ENCODE data around the gene CTDP1. TPM values are rescaled to one million over a fixed set of nuclear protein-coding genes. Genes with fewer than 3 reads are reported as not detected.

The CTDP1 gene
- total RNA-seq, 1 experiment from 2014 or later = 22.5 TPM

DNA sequence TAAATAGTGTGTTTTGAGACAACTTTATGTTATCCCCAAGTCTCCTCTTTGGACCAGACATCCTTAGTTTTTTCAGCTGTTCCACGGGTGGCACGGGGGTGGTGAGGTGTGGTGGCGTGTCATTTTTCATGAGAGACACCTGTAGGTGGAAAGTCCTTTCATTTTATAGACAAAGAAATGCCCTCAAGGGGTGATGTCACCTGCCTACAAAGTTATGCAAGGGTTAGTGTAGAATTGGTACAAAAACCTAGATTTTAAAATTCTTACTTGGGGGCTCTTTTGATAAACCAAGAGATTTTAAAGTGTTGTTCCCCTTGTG is 15.3 kb downstream of the CTDP1 start:
- H3K9me3 ChIP-seq (ENCODE audit: low read depth, low read length, poor library complexity, severe bottlenecking) = no peaks in the 10 kb centered on the region
- ChIA-PET POLR2A (ENCODE audit: low non-redundant PET) (no interaction called here), CTCF (no interaction called here)
- intact Hi-C loops (cut with micrococcal nuclease; ENCODE audit: unreplicated experiment) = no loop called here
- H3K27ac ChIP-seq (ENCODE audit: low read depth, low read length, poor library complexity, severe bottlenecking) = no peak overlapping the region
- no peaks in the 10 kb centered on the region for H3K4me1 ChIP-seq (ENCODE audit: insufficient read depth, low read length, poor library complexity, severe bottlenecking)
- H3K27me3 ChIP-seq (replicated peaks; ENCODE audit: insufficient read depth, low read depth, low read length, poor library complexity) = no peaks in the 10 kb centered on the region
- no TSS peak for BruUV-seq (replicated peaks)
- H3K4me3 ChIP-seq (ENCODE audit: low read depth, low read length, poor library complexity, severe bottlenecking) = no peak overlapping the region
- no peak for TF ChIP-seq CTCF (conservative IDR thresholded peaks at IDR 0.05; ENCODE audit: low read depth, low read length)
- TF ChIP-seq EZH2 (IDR thresholded peaks at IDR 0.05; ENCODE audit: borderline replicate concordance, low read depth, low read length, poor library complexity, severe bottlenecking) = no peak
- no peak for DNase-seq (ENCODE audit: low spot score)
- peaks cover 3% of the 10 kb centered on the region for H3K36me3 ChIP-seq (ENCODE audit: insufficient read depth, low read length, poor library complexity, severe bottlenecking)

- intact Hi-C loops (cut with micrococcal nuclease; ENCODE audit: unreplicated experiment) = no loop called here
- Histone ChIP-seq H3K27ac (ENCODE audit: low read depth, low read length, poor library complexity, severe bottlenecking) (no peak overlapping the region), H3K36me3 (ENCODE audit: insufficient read depth, low read length, poor library complexity, severe bottlenecking) (peaks cover 3% of the 10 kb centered on the region), H3K27me3 (replicated peaks; ENCODE audit: insufficient read depth, low read depth, low read length, poor library complexity) (no peaks in the 10 kb centered on the region), H3K4me3 (ENCODE audit: low read depth, low read length, poor library complexity, severe bottlenecking) (no peak overlapping the region), H3K9me3 (ENCODE audit: low read depth, low read length, poor library complexity, severe bottlenecking) (no peaks in the 10 kb centered on the region), H3K4me1 (ENCODE audit: insufficient read depth, low read length, poor library complexity, severe bottlenecking) (no peaks in the 10 kb centered on the region)
- DNase-seq (ENCODE audit: low spot score) = no peak
- BruUV-seq (replicated peaks) = no TSS peak
- ChIA-PET CTCF (no interaction called here), POLR2A (ENCODE audit: low non-redundant PET) (no interaction called here)
- TF ChIP-seq EZH2 (IDR thresholded peaks at IDR 0.05; ENCODE audit: borderline replicate concordance, low read depth, low read length, poor library complexity, severe bottlenecking) = no peak
- no peak for TF ChIP-seq CTCF (conservative IDR thresholded peaks at IDR 0.05; ENCODE audit: low read depth, low read length)
These were observed 15.7 kb downstream of the CTDP1 start for GRCh38 chr18:79695269-79695668.

DNA sequence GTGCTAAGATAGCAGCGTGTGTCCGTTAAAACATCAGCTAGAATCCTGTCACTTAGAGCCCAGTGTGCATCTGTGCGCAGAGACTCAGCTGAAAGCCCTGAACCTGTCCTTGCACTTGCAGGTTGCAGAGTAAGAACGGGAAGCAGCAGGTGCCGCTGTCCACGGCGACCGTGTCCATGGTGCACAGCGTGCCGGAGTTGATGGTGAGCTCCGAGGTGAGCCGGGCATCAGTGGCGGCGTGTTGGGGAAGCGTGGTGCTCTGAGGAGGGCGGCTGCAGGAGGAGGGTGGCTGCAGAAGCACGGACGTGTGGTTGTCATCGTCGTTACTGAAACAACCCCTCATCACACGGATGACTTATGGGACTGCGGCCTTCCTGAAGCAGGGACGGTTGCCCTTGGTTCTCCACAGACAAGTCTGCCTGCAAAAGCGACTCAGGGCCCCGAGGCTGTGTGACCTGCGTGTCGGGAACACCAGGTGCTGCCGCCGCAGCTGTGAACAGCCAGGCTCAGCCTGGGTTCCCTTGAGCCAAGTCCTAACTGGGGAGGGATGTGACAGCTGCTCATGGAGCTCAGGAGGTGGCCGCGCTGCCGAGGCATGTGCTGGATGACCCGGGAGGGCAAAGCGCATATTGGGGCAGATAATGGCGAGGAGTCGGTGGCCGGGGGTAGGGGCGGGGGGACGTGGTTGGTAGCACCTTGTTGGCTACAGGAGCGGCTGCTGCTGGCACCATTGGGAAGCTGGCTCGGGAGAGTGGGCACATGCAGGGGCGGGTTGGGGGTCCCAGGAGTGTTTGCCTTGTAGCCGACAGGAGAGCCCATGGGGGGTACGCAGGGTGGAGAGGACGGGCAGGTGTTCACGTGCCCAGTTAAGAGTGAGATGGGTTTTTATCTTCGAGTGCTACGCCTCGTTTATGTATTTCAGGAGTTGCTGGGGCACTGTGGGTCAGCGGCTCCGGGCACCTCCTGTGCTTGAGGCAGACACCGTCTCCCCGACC is 16.6 kb downstream of the CTDP1 start:
- Histone ChIP-seq H3K36me3 (ENCODE audit: insufficient read depth, low read length, poor library complexity, severe bottlenecking) (peaks cover 3% of the 10 kb centered on the region), H3K27ac (ENCODE audit: low read depth, low read length, poor library complexity, severe bottlenecking) (no peak overlapping the region), H3K27me3 (replicated peaks; ENCODE audit: insufficient read depth, low read depth, low read length, poor library complexity) (no peaks in the 10 kb centered on the region), H3K4me3 (ENCODE audit: low read depth, low read length, poor library complexity, severe bottlenecking) (no peak overlapping the region), H3K9me3 (ENCODE audit: low read depth, low read length, poor library complexity, severe bottlenecking) (no peaks in the 10 kb centered on the region), H3K4me1 (ENCODE audit: insufficient read depth, low read length, poor library complexity, severe bottlenecking) (no peaks in the 10 kb centered on the region)
- ChIA-PET POLR2A (ENCODE audit: low non-redundant PET) (no interaction called here), CTCF (no interaction called here)
- no peak for TF ChIP-seq EZH2 (IDR thresholded peaks at IDR 0.05; ENCODE audit: borderline replicate concordance, low read depth, low read length, poor library complexity, severe bottlenecking)
- TF ChIP-seq CTCF (conservative IDR thresholded peaks at IDR 0.05; ENCODE audit: low read depth, low read length) = no peak
- DNase-seq (ENCODE audit: low spot score) = no peak
- BruUV-seq (replicated peaks) = no TSS peak
- intact Hi-C loops (cut with micrococcal nuclease; ENCODE audit: unreplicated experiment) = no loop called here

Measured in A673 (cell line).